SK-N-SH (cell line): Measurements from ENCODE around the gene SYCN. TPM values are rescaled to one million over a fixed set of nuclear protein-coding genes. Genes with fewer than 3 reads are reported as not detected.
A peak's percentile ranks its signal among the peaks of the same experiment; 100 is the strongest.

Source experiments
- CTCF ChIA-PET: fragments of 300-600, 350-600 bp; formaldehyde crosslinking; extraction: SDS; loops from one replicate; lab custom pipeline; 2021; lab: Yijun Ruan, JAX
- POLR2A ChIA-PET: fragments of 350-600 bp; sonication (Branson Sonifier 250); formaldehyde crosslinking; extraction: SDS; loops from one replicate; lab custom pipeline; 2020; ENCODE audit warnings: antibody characterized with exemption, inconsistent platforms; lab: Yijun Ruan, JAX
- DNase-seq: peaks from one replicate; pipeline ENCODE4 v3.0.0; 2012
- H2AFZ ChIP-seq: fragments of 200-600 bp; sonication (generic); 2 replicates; pipeline ENCODE4 v1.8.1; 2016; ENCODE audit warnings: antibody characterized with exemption, mild to moderate bottlenecking, low read depth
- H3F3A ChIP-seq: fragments of 200-600 bp; sonication (generic); replicated peaks from 2 replicates; pipeline ENCODE3; 2016; ENCODE audit warnings: antibody characterized with exemption, mild to moderate bottlenecking; ENCODE audit not compliant: insufficient read depth
- H3K27ac ChIP-seq, 2 experiments: fragments of 200-500 bp in 1 of 2; fragments of 200-600 bp in 1 of 2; sonication (Bioruptor generic) in 1 of 2; sonication (generic), shearing (Covaris generic) in 1 of 2; 2 replicates each; pipeline versions ENCODE4 v1.5.1 to v1.6.1; 2014 to 2016; ENCODE audit warnings: low read depth in 2 of 2, inconsistent platforms in 1 of 2, low read length in 1 of 2, mild to moderate bottlenecking in 1 of 2, mixed read lengths in 1 of 2
- H3K27me3 ChIP-seq: fragments of 200-600 bp; sonication (generic), shearing (Covaris generic); 2 replicates; pipeline ENCODE4 v1.6.1; 2016; ENCODE audit warnings: mixed run types; ENCODE audit not compliant: insufficient read depth
- H3K36me3 ChIP-seq, 2 experiments: fragments of 200-500 bp in 1 of 2; fragments of 200-600 bp in 1 of 2; sonication (Bioruptor generic) in 1 of 2; sonication (generic) in 1 of 2; replicated peaks in 1 of 2; 2 replicates each; pipeline versions ENCODE3 to v1.5.1; 2014 to 2016; ENCODE audit warnings: low read length in 1 of 2, mild to moderate bottlenecking in 1 of 2; ENCODE audit not compliant: insufficient read depth in 2 of 2, control insufficient read depth in 1 of 2
- H3K4me1 ChIP-seq, 2 experiments: fragments of 200-500 bp in 1 of 2; fragments of 200-600 bp in 1 of 2; sonication (Bioruptor generic) in 1 of 2; sonication (generic), shearing (Covaris generic) in 1 of 2; 2 replicates each; pipeline versions ENCODE4 v1.5.1 to v1.6.1; 2014 to 2016; ENCODE audit warnings: low read depth in 1 of 2, low read length in 1 of 2, mixed run types in 1 of 2; ENCODE audit not compliant: insufficient read depth in 2 of 2, control insufficient read depth in 1 of 2
- H3K4me2 ChIP-seq: fragments of 200-600 bp; sonication (generic), shearing (Covaris generic); 2 replicates; pipeline ENCODE4 v1.6.1; 2017; ENCODE audit warnings: mixed run types
- H3K4me3 ChIP-seq, 2 experiments: fragments of 200-500 bp in 1 of 2; fragments of 200-600 bp in 1 of 2; sonication (Bioruptor generic) in 1 of 2; sonication (generic), shearing (Covaris generic) in 1 of 2; 2 replicates each; pipeline versions ENCODE4 v1.5.1 to v1.8.1; 2014 to 2016; ENCODE audit warnings: low read depth in 2 of 2, inconsistent platforms in 1 of 2, low read length in 1 of 2, mild to moderate bottlenecking in 1 of 2, mixed read lengths in 1 of 2, moderate library complexity in 1 of 2
- H3K79me2 ChIP-seq: fragments of 200-600 bp; sonication (generic); 2 replicates; pipeline ENCODE4 v1.8.1; 2017; ENCODE audit warnings: mild to moderate bottlenecking; ENCODE audit not compliant: insufficient read depth
- H3K9ac ChIP-seq: fragments of 200-600 bp; sonication (generic); 2 replicates; pipeline ENCODE4 v1.6.1; 2017; ENCODE audit warnings: mixed run types
- H3K9me2 ChIP-seq: fragments of 200-600 bp; sonication (generic); 2 replicates; pipeline ENCODE4 v1.6.1; 2017; ENCODE audit warnings: mixed run types
- H3K9me3 ChIP-seq: fragments of 200-600 bp; sonication (generic); 2 replicates; pipeline ENCODE4 v1.6.1; 2017; ENCODE audit warnings: mixed run types, mild to moderate bottlenecking, moderate library complexity
- H4K20me1 ChIP-seq: fragments of 200-600 bp; sonication (generic); 2 replicates; pipeline ENCODE4 v1.6.1; 2017; ENCODE audit warnings: mild to moderate bottlenecking, mixed run types; ENCODE audit not compliant: insufficient read depth
- EP300 ChIP-seq, 2 experiments: IDR thresholded peaks; 2 replicates each; pipeline versions ENCODE4 v1.4.0 to v1.6.1; 2012; ENCODE audit warnings: borderline replicate concordance in 1 of 2, low read depth in 1 of 2, low read length in 1 of 2
- FOXJ3 ChIP-seq: sonication (generic); formaldehyde crosslinking; IDR thresholded peaks from 2 replicates; pipeline ENCODE4 v1.5.1; 2020; ENCODE audit warnings: mild to moderate bottlenecking, missing genetic modification reagents
- GATA2 ChIP-seq: sonication (generic); formaldehyde crosslinking; IDR thresholded peaks from 2 replicates; pipeline ENCODE4 v1.5.0; 2020; ENCODE audit warnings: mild to moderate bottlenecking, missing genetic modification reagents
- MEF2A ChIP-seq: IDR thresholded peaks from 2 replicates; pipeline ENCODE4 v1.4.0; 2012; ENCODE audit warnings: low read depth, borderline replicate concordance
- MXI1 ChIP-seq: IDR thresholded peaks from 2 replicates; pipeline ENCODE4 v1.6.1; 2012; ENCODE audit warnings: mild to moderate bottlenecking, low read depth, low read length, improper control_type of control experiment
- NFIC ChIP-seq: IDR thresholded peaks from 2 replicates; pipeline ENCODE4 v1.4.0; 2012; ENCODE audit warnings: borderline replicate concordance
- NRF1 ChIP-seq: IDR thresholded peaks from 2 replicates; pipeline ENCODE4 v1.6.1; 2012; ENCODE audit warnings: low read depth, mild to moderate bottlenecking, low read length
- RAD21 ChIP-seq: IDR thresholded peaks from 2 replicates; pipeline ENCODE4 v1.6.1; 2012; ENCODE audit warnings: mild to moderate bottlenecking, low read length
- RFX5 ChIP-seq: IDR thresholded peaks from 2 replicates; pipeline ENCODE4 v1.6.1; 2012; ENCODE audit warnings: mild to moderate bottlenecking, improper control_type of control experiment, low read length
- RXRA ChIP-seq: IDR thresholded peaks from 2 replicates; pipeline ENCODE4 v1.4.0; 2012; ENCODE audit warnings: low read depth, mild to moderate bottlenecking, borderline replicate concordance
- SIN3A ChIP-seq: IDR thresholded peaks from 2 replicates; pipeline ENCODE4 v1.6.1; 2012; ENCODE audit warnings: low read depth, mild to moderate bottlenecking, low read length, moderate library complexity, borderline replicate concordance
- SMC3 ChIP-seq: IDR thresholded peaks from 2 replicates; pipeline ENCODE4 v1.6.1; 2012; ENCODE audit warnings: low read depth, low read length, improper control_type of control experiment
- TAF1 ChIP-seq: IDR thresholded peaks from 2 replicates; pipeline ENCODE4 v1.6.1; 2012; ENCODE audit warnings: low read depth, mild to moderate bottlenecking, low read length, moderate library complexity, borderline replicate concordance
- TEAD4 ChIP-seq: IDR thresholded peaks from 2 replicates; pipeline ENCODE4 v1.4.0; 2012; ENCODE audit warnings: mild to moderate bottlenecking, borderline replicate concordance; ENCODE audit not compliant: insufficient read depth
- YY1 ChIP-seq: IDR thresholded peaks from 2 replicates; pipeline ENCODE4 v1.4.0; 2012; ENCODE audit warnings: low read depth, mild to moderate bottlenecking
- WGBS: methylation state at CpG from one replicate; pipeline ENCODE4 v1.1.6; 2017; ENCODE audit warnings: low lambda C conversion rate; 5-methylcytosine and 5-hydroxymethylcytosine counted together
- polyA plus RNA-seq, 3 experiments: library from polyadenylated mRNA; depleted of rRNA; stranded (reverse); fragments of >200 nt; gene quantifications; 2 replicates each; pipeline ENCODE4 v1.2.3, GENCODE V29; 2012
- TF ChIP-seq, protein P1 (sequence below): IDR thresholded peaks from 2 replicates; pipeline ENCODE4 v1.4.0; 2012; ENCODE audit warnings: low read depth, borderline replicate concordance
- TF ChIP-seq, protein P2 (sequence below): IDR thresholded peaks from 2 replicates; pipeline ENCODE4 v1.4.0; 2012; ENCODE audit warnings: low read depth, borderline replicate concordance

Gene SYCN
- polyA plus RNA-seq, 1 of the 3 experiments (the other 2 are of a cell fraction) = not detected

DNA sequence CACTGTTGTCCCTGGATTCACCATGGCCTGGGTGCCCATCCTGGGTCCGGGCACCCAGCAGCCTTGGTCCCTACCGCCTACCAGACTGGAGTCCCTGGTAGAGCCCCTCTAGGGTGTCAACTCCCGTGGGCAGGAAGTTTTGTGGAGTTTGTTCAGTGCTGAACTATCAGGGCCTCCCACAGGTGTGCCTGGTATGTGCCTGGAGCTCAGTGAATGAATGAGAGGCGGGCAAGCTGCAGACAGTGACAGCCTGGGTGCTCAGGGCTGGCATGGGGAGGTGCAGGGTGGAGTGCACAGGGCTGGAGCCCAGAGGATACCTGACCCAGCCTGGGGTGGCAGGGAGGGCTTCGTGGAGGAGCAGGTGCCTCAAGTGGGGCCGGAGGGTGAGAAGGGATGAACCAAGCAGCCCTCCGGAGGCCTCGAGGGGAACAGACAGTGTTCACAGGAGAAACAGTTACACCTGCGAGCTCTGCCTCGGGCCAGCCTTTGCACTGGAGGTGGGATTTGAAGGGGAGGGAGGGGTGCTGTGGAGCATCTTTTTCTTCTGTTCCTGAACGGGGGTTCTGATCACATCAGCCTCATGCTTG, 48.9 kb downstream of the SYCN start:
- TF ChIP-seq NFIC (no peak), GATA2 (CRISPR knock-in tag) (no peak), TEAD4 (no peak), FOXJ3 (no peak), RAD21 (no peak), TAF1 (no peak), RFX5 (no peak), SMC3 (no peak), NRF1 (no peak), EP300 (IDR thresholded peaks at IDR 0.05; ENCODE audit: borderline replicate concordance in 1 of 2, low read depth in 1 of 2, low read length in 1 of 2) (no peak), SIN3A (no peak), YY1 (no peak), RXRA (no peak), MXI1 (no peak), MEF2A (no peak)
- TF ChIP-seq, protein P1, sequence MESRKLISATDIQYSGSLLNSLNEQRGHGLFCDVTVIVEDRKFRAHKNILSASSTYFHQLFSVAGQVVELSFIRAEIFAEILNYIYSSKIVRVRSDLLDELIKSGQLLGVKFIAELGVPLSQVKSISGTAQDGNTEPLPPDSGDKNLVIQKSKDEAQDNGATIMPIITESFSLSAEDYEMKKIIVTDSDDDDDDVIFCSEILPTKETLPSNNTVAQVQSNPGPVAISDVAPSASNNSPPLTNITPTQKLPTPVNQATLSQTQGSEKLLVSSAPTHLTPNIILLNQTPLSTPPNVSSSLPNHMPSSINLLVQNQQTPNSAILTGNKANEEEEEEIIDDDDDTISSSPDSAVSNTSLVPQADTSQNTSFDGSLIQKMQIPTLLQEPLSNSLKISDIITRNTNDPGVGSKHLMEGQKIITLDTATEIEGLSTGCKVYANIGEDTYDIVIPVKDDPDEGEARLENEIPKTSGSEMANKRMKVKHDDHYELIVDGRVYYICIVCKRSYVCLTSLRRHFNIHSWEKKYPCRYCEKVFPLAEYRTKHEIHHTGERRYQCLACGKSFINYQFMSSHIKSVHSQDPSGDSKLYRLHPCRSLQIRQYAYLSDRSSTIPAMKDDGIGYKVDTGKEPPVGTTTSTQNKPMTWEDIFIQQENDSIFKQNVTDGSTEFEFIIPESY = no peak
- TF ChIP-seq, protein P2, sequence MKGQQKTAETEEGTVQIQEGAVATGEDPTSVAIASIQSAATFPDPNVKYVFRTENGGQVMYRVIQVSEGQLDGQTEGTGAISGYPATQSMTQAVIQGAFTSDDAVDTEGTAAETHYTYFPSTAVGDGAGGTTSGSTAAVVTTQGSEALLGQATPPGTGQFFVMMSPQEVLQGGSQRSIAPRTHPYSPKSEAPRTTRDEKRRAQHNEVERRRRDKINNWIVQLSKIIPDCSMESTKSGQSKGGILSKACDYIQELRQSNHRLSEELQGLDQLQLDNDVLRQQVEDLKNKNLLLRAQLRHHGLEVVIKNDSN = no peak
- CTCF ChIA-PET = interaction anchor here (1.8 to 3.0 kb wide), 2 partner anchors 10 to 33 kb away, joined by 7 to 16 read pairs; no protein-coding TSS in a partner anchor
- POLR2A ChIA-PET = no interaction called here

More for the DNA sequence above, 48.9 kb downstream of the SYCN start:
- H3K9ac ChIP-seq = no peak overlapping the region
- H3K4me1 ChIP-seq = peaks cover 0 to 52% of the 10 kb centered on the region in 2 experiments; a peak in 1 of 4 replicates
- no peaks in the 10 kb centered on the region for H3K9me2 ChIP-seq
- H3K9me3 ChIP-seq = no peaks in the 10 kb centered on the region
- no peak overlapping the region for H3K4me3 ChIP-seq
- no peak overlapping the region for H3K4me2 ChIP-seq
- no peaks in the 10 kb centered on the region for H3F3A ChIP-seq
- 91% methylated on average over 9 of the region's 11 CpGs for WGBS
- H3K79me2 ChIP-seq = peaks cover 85% of the 10 kb centered on the region; the same call in 1 of the 2 replicates
- H3K36me3 ChIP-seq = no peaks in the 10 kb centered on the region
- H3K27me3 ChIP-seq = no peaks in the 10 kb centered on the region
- H2AFZ ChIP-seq = no peak overlapping the region
- peaks cover 51% of the 10 kb centered on the region for H4K20me1 ChIP-seq
- H3K27ac ChIP-seq = peak overlapping the region in 1 of 2 experiments; percentile 0; a peak in 1 of 4 replicates
- no peak for DNase-seq
